Thymus (tissue), 11 donors: ENCODE measurements around the gene CMIP. TPM values are rescaled to one million over a fixed set of nuclear protein-coding genes. Genes with fewer than 3 reads are reported as not detected.

Experiments used
- DNase-seq, 9 donors: peaks; one replicate each; pipeline ENCODE4 v3.0.0-alpha.2; 2013; ENCODE audit warnings: low spot score in 9 of 9, low read depth in 6 of 9, missing footprints in 1 of 9
- H3K27ac ChIP-seq, 2 donors: one replicate each; pipeline ENCODE4 v1.5.1; 2013; ENCODE audit warnings: control low read depth in 1 of 2, low read depth in 1 of 2, low read length in 1 of 2, mild to moderate bottlenecking in 1 of 2, moderate library complexity in 1 of 2
- H3K27me3 ChIP-seq, 2 donors: one replicate each; pipeline ENCODE4 v1.5.1; 2013; ENCODE audit warnings: low read length in 1 of 2; ENCODE audit not compliant: control insufficient read depth in 2 of 2, insufficient read depth in 1 of 2
- H3K36me3 ChIP-seq, 2 donors: one replicate each; pipeline ENCODE4 v1.5.1; 2013; ENCODE audit warnings: low read length in 1 of 2, mild to moderate bottlenecking in 1 of 2, moderate library complexity in 1 of 2; ENCODE audit not compliant: control insufficient read depth in 2 of 2, insufficient read depth in 2 of 2
- H3K4me1 ChIP-seq, 2 donors: one replicate each; pipeline ENCODE4 v1.5.1; 2013; ENCODE audit warnings: low read length in 2 of 2; ENCODE audit not compliant: control insufficient read depth in 2 of 2, insufficient read depth in 2 of 2
- H3K4me3 ChIP-seq, 2 donors: one replicate each; pipeline ENCODE4 v1.5.1; 2013; ENCODE audit warnings: low read length in 2 of 2, control low read depth in 1 of 2, mild to moderate bottlenecking in 1 of 2
- H3K9me3 ChIP-seq, 2 donors: one replicate each; pipeline ENCODE4 v1.5.1; 2013; ENCODE audit warnings: low read length in 1 of 2, mild to moderate bottlenecking in 1 of 2; ENCODE audit not compliant: control insufficient read depth in 2 of 2, insufficient read depth in 1 of 2
- WGBS: extraction: QIAGEN DNeasy Blood & Tissue Kit; methylation state at CpG from one replicate; pipeline ENCODE4 v1.1.7; 2013; 5-methylcytosine and 5-hydroxymethylcytosine counted together
- polyA plus RNA-seq: library from polyadenylated mRNA; stranded (reverse); fragments of 200-250 nt; gene quantifications from one replicate; pipeline ENCODE4 v1.2.3, GENCODE V29; 2013
- total RNA-seq: library from RNA; stranded (reverse); fragments of 120-200 nt; gene quantifications from one replicate; pipeline ENCODE4 v1.2.4, GENCODE V29; 2013
- donor health status: healthy.

The CMIP gene
- total and polyA plus RNA-seq, 2 donors = 5.2 to 19.4 TPM

DNA sequence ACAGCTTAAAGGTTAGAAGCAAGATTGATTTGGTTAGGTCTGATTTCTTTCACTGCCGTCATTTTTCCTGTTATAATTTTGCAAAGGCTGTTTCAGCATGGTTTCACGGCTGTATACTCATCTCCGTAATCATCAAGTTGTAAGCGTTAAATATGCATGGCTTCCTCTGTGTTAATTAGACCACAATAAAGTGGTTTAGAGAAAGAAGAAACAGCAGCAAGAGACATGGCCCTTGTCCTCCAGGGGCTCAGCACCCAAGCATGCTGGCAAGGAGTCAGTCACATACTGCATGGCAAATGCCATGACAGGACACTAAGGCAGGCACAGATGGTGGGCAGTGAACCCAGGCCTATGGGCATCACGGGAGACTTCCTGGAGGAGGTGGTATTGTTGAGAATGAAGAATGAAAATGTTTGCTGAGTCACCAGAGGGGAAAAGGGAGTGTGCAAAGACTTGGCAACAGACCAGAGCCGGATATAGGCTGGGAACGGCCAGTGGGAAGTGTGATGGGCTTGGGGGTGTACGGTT is 273.1 kb downstream of the CMIP start:
- H3K27me3 ChIP-seq = no peaks in the 10 kb centered on the region
- no peak overlapping the region for H3K27ac ChIP-seq
- no peak overlapping the region for H3K4me3 ChIP-seq
- H3K9me3 ChIP-seq = no peaks in the 10 kb centered on the region
- DNase-seq = no peak
- peaks cover 6 to 32% of the 10 kb centered on the region in 2 donors for H3K4me1 ChIP-seq
- H3K36me3 ChIP-seq = no peaks in the 10 kb centered on the region
- WGBS = 92% methylated on average over 8 of the region's 8 CpGs

DNA sequence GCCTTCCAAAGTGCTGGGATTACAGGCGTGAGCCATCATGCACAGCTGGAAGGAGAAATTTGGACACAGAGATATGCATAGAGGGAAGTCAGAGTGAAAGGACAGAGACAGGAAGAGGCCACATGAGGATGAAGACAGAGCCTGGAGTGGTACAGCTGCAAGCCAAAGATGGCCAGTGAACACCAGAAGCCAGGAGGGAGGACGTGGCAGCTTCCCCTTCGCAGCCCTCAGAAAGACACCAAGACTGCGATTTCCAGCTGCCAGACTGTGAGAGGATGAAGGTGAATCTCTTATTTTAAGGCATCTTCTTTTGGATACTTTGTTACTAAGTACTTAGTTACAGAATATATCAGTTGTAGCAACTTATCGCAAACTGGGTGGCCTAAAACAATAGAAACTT is 274.0 kb downstream of the CMIP start:
- Histone ChIP-seq H3K4me1 (peaks cover 6 to 32% of the 10 kb centered on the region in 2 donors), H3K4me3 (no peak overlapping the region)
- 66% methylated on average over 5 of the region's 5 CpGs for WGBS

DNA sequence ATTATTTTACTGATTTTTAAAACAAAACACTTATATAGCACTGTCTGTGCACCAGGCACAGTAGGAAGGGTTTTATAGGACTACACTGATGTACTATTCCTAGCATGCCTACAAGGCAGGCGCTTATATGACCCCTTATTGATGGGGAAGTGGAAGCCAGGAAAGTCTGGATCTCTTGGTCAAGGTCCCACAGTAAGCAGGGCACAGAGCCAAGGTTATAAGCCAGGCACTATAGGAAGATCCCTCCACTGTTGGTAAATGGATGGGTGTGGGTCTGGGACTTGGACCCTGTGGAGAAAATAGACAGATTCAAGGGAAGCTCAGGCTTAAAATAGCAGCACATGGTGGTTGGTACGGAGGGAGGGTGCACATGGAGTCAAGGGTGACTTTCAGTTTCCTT is 275.4 kb downstream of the CMIP start:
- 97% methylated on average over 2 of the region's 2 CpGs for WGBS

More for the DNA sequence above, 274.0 kb downstream of the CMIP start:
- no peaks in the 10 kb centered on the region for H3K9me3 ChIP-seq
- H3K27me3 ChIP-seq = no peaks in the 10 kb centered on the region
- no peaks in the 10 kb centered on the region for H3K36me3 ChIP-seq
- peak overlapping the region; percentile 62 to 67 for H3K27ac ChIP-seq
- no peak for DNase-seq

GRCh38 chr16:81720973-81721906 is 276.6 kb downstream of the CMIP start:
- WGBS = 95% methylated on average over 10 of the region's 10 CpGs
- Histone ChIP-seq H3K27ac (no peak overlapping the region), H3K4me1 (peaks cover 0 to 14% of the 10 kb centered on the region in 2 donors), H3K4me3 (no peak overlapping the region), H3K27me3 (no peaks in the 10 kb centered on the region), H3K9me3 (no peaks in the 10 kb centered on the region), H3K36me3 (no peaks in the 10 kb centered on the region)
- no peak for DNase-seq

More for the DNA sequence above, 275.4 kb downstream of the CMIP start:
- Histone ChIP-seq H3K27me3 (no peaks in the 10 kb centered on the region), H3K36me3 (no peaks in the 10 kb centered on the region), H3K9me3 (no peaks in the 10 kb centered on the region), H3K4me3 (no peak overlapping the region), H3K27ac (no peak overlapping the region), H3K4me1 (peaks cover 4 to 21% of the 10 kb centered on the region in 2 donors)
- no peak for DNase-seq

DNA sequence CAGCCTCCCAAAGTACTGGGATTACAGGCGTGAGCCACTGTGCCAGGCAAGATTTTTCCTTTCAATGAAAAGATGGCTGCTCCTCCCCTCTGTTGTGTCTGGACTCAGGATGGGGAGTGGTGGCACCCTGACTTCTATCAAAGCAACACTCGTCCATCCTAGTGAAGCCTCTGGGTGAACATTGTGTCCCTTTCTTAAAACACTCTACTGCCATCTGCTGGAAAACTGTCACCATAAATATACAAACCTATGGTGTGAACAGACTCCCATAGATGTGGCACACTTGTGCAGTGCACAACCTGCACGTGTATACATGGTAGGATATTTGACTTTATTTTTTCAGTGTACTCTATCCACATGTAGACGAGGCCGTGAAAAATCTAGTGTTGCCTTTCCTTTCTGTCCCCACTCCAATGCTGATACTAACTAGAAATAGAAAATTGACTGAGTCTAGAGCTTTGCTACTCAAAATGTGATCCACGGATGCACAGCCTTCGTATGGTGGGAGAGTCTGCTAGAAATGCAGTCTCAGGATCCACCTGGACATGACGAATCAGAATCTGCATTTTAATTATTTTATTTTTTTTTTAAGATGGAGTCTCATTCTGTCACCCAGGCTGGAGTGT is 278.6 kb downstream of the CMIP start:
- 62% methylated on average over 8 of the region's 8 CpGs for WGBS
- Histone ChIP-seq H3K36me3 (no peaks in the 10 kb centered on the region), H3K27me3 (no peaks in the 10 kb centered on the region), H3K4me1 (peaks cover 0 to 10% of the 10 kb centered on the region in 2 donors), H3K9me3 (no peaks in the 10 kb centered on the region), H3K27ac (no peak overlapping the region), H3K4me3 (no peak overlapping the region)
- DNase-seq = peak in 8 of 9 donors; percentile 66 to 91 (median 79)

- no peak overlapping the region for H3K27ac ChIP-seq
- no peak overlapping the region for H3K4me3 ChIP-seq
- H3K9me3 ChIP-seq = no peaks in the 10 kb centered on the region
- WGBS = 96% methylated on average over 4 of the region's 4 CpGs
- peaks cover 6 to 14% of the 10 kb centered on the region in 2 donors for H3K4me1 ChIP-seq
- no peaks in the 10 kb centered on the region for H3K36me3 ChIP-seq
- peaks cover 0 to 3% of the 10 kb centered on the region in 2 donors for H3K27me3 ChIP-seq
- no peak for DNase-seq
Measured at GRCh38 chr16:81728435-81728834, 283.8 kb downstream of the CMIP start.

GRCh38 chr16:81729451-81729850 is 284.8 kb downstream of the CMIP start:
- Histone ChIP-seq H3K4me3 (no peak overlapping the region), H3K4me1 (peaks cover 6 to 14% of the 10 kb centered on the region in 2 donors), H3K9me3 (no peaks in the 10 kb centered on the region), H3K27ac (no peak overlapping the region), H3K36me3 (no peaks in the 10 kb centered on the region), H3K27me3 (peaks cover 0 to 3% of the 10 kb centered on the region in 2 donors)
- WGBS = 96% methylated on average over 16 of the region's 16 CpGs
- peak in 1 of 9 donors; percentile 41 for DNase-seq

DNA sequence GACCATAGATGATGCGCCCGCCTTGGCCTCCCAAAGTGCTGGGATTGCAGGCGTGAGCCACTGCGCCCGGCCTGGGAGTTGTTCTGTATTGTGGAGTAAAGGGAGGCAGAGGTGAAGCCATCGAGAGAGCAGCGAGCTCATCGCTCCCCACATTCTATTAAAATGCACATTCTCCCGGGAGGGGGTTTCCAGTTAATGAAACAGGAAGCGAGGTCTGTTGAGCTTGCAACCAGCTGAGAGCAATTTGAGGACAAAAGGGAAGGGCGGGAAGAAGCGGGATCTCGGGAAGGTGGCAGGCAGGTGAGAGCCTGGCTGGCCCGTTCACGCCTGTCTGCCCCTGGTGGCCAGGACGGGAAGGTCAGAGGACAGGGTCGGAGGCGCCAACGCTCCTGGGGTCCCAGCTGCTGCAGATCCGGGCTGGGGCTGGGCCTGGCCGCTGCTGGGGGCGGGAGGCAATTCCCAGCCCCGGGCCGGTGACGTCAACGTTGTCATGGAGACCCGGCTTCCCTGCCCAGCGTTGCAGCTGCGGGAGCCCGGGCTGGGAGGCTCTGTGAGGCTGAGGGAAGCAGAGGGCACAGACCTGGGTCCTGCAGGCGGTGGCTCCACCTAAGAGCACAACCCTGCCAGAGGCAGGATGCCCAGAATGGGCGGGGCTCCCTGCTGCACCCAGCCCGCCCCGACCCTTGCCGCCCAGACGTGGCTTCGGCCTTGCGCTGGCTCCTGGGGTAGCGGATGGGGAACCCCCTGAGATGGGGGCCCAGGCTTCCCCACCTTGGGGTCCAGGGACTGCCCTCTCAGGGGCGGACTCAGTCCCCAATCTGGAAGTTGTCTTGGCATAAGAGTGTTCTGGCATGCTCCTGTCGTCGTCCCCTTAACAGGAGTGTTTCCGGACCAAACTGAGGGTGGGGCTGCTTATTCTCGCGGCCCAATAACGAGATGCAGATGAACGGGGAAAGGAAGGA is 285.8 kb downstream of the CMIP start:
- Histone ChIP-seq H3K27me3 (peaks cover 0 to 3% of the 10 kb centered on the region in 2 donors), H3K9me3 (no peaks in the 10 kb centered on the region), H3K4me3 (peak overlapping the region; percentile 40 to 46), H3K4me1 (peaks cover 6 to 14% of the 10 kb centered on the region in 2 donors), H3K36me3 (no peaks in the 10 kb centered on the region), H3K27ac (peak overlapping the region; percentile 61)
- peak in 4 of 9 donors; percentile 48 to 70 (median 60) for DNase-seq
- WGBS = 19% methylated on average over 47 of the region's 47 CpGs
